Erythroblast (primary cell): ENCODE results near the gene PRRT2.

ENCODE experiments used
- GATA1 ChIP-seq: IDR thresholded peaks from 2 replicates; pipeline ENCODE4 v1.6.1; 2011; ENCODE audit warnings: low read depth, mild to moderate bottlenecking, control low read depth, low read length, moderate library complexity
- POLR2A ChIP-seq: IDR thresholded peaks from 2 replicates; pipeline ENCODE4 v1.6.1; 2011; ENCODE audit warnings: mild to moderate bottlenecking, low read length

GRCh38 chr16:29767062-29767461, 44.9 kb upstream of the PRRT2 start:
- TF ChIP-seq POLR2A (no peak), GATA1 (no peak)
